H1 (cell line): ENCODE results near the gene ADRB1.

Experiments
- ATF2 ChIP-seq: IDR thresholded peaks from 2 replicates; pipeline ENCODE4 v1.6.1; 2012; ENCODE audit warnings: low read length, inconsistent platforms
- CHD2 ChIP-seq: IDR thresholded peaks from 2 replicates; pipeline ENCODE4 v1.6.1; 2012; ENCODE audit warnings: low read length, improper control_type of control experiment
- CTCF ChIP-seq, 3 experiments: IDR thresholded peaks; 1 replicate in 2 of 3; 2 replicates in 1 of 3; pipeline versions ENCODE4 v1.5.1 to v1.6.1; 2011; ENCODE audit warnings: low read length in 3 of 3, mild to moderate bottlenecking in 3 of 3, inconsistent platforms in 2 of 3, low read depth in 1 of 3, moderate library complexity in 1 of 3; ENCODE audit not compliant: insufficient read depth in 1 of 3; ENCODE audit errors: control extremely low read depth in 1 of 3
- E2F6 ChIP-seq: IDR thresholded peaks from 2 replicates; pipeline ENCODE4 v1.6.1; 2012; ENCODE audit warnings: inconsistent platforms
- EZH2 ChIP-seq: fragments of 200-600 bp; sonication (generic); IDR thresholded peaks from 2 replicates; pipeline ENCODE4 v1.7.1; 2012; ENCODE audit warnings: low read depth, mild to moderate bottlenecking, moderate library complexity, low read length, inconsistent platforms; ENCODE audit not compliant: severe bottlenecking
- GTF2F1 ChIP-seq: IDR thresholded peaks from 2 replicates; pipeline ENCODE4 v1.6.1; 2012; ENCODE audit warnings: low read depth, low read length, improper control_type of control experiment, borderline replicate concordance
- SP1 ChIP-seq: IDR thresholded peaks from 2 replicates; pipeline ENCODE4 v1.6.1; 2011; ENCODE audit warnings: low read depth, low read length
- TAF1 ChIP-seq: IDR thresholded peaks from 2 replicates; pipeline ENCODE4 v1.6.1; 2011; ENCODE audit warnings: mild to moderate bottlenecking, low read depth, low read length

- TF ChIP-seq ATF2 = no peak
- TF ChIP-seq GTF2F1 = no peak
- no peak for TF ChIP-seq TAF1
- TF ChIP-seq E2F6 = no peak
- TF ChIP-seq SP1 = no peak
- TF ChIP-seq CTCF (IDR thresholded peaks at IDR 0.05; ENCODE audit: control extremely low read depth in 1 of 3, insufficient read depth in 1 of 3, low read depth in 1 of 3, low read length in 3 of 3) = no peak
- no peak for TF ChIP-seq EZH2
- no peak for TF ChIP-seq CHD2
Observed at GRCh38 chr10:114079421-114079820, 35.8 kb downstream of the ADRB1 start.
